ENCODE results near the gene SUMF1.

DNA sequence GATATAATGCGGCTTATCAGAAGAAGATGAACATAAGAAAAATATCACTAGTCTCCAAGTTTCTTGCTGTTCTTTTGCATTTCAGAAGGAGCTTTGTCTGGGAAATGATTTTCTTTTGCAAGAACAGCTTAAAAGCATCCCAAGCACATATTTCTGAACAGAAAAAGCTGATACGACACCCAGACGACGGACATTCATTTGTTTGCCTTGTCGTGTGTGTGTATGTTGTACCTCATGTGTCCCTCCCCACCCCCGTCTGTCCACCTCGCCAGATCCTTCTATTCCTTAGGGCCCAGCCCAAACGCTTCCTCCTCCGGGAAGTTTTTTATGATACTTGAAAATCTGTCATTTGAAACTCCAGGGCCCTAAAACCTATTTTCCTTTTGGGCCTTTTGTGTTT is 34.9 kb upstream of the SUMF1 start:
- TF ChIP-seq POLR2A (IDR thresholded peaks at IDR 0.05), result no peak
- TF ChIP-seq, protein P1, sequence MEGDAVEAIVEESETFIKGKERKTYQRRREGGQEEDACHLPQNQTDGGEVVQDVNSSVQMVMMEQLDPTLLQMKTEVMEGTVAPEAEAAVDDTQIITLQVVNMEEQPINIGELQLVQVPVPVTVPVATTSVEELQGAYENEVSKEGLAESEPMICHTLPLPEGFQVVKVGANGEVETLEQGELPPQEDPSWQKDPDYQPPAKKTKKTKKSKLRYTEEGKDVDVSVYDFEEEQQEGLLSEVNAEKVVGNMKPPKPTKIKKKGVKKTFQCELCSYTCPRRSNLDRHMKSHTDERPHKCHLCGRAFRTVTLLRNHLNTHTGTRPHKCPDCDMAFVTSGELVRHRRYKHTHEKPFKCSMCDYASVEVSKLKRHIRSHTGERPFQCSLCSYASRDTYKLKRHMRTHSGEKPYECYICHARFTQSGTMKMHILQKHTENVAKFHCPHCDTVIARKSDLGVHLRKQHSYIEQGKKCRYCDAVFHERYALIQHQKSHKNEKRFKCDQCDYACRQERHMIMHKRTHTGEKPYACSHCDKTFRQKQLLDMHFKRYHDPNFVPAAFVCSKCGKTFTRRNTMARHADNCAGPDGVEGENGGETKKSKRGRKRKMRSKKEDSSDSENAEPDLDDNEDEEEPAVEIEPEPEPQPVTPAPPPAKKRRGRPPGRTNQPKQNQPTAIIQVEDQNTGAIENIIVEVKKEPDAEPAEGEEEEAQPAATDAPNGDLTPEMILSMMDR (IDR thresholded peaks at IDR 0.05), result no peak
